IMR-90 (cell line): ENCODE data around the gene NXNL2. TPM values are rescaled to one million over a fixed set of nuclear protein-coding genes. Genes with fewer than 3 reads are reported as not detected.

Experiments used
- ATAC-seq: fragments of 200-7000 bp; cut with Tn5 transposase; 2 replicates; pipeline ENCODE4 v1.9.1; 2020; ENCODE audit warnings: low read depth, mild to moderate bottlenecking, moderate library complexity
- BruUV-seq: library from RNA; stranded (reverse); fragments of 400-500 nt; replicated peaks from 2 replicates; lab custom pipeline; 2021; lab: Mats Ljungman, UMichigan
- CTCF ChIA-PET: fragments of 300-600 bp; formaldehyde crosslinking; extraction: SDS; loops from one replicate; lab custom pipeline; 2021; ENCODE audit warnings: antibody characterized with exemption; lab: Yijun Ruan, JAX
- POLR2A ChIA-PET: fragments of 300-600 bp; sonication (Branson Sonifier 250); formaldehyde crosslinking; loops from one replicate; lab custom pipeline; 2022; ENCODE audit warnings: antibody characterized with exemption; ENCODE audit not compliant: unreplicated experiment; lab: Charles Lee
- DNase-seq: peaks from one replicate; pipeline ENCODE4 v3.0.0; 2013
- H2AFZ ChIP-seq: replicated peaks from 2 replicates; pipeline ENCODE3; 2013; ENCODE audit warnings: low read length, mild to moderate bottlenecking; ENCODE audit not compliant: poor library complexity
- H2AK5ac ChIP-seq: 2 replicates; pipeline ENCODE4 v1.6.1; 2013; ENCODE audit warnings: low read depth, low read length, inconsistent platforms
- H2AK9ac ChIP-seq: replicated peaks from 2 replicates; pipeline ENCODE3; 2013; ENCODE audit warnings: mild to moderate bottlenecking, low read depth, low read length, moderate library complexity; ENCODE audit not compliant: poor library complexity
- H2BK120ac ChIP-seq: 2 replicates; pipeline ENCODE4 v1.6.1; 2013; ENCODE audit warnings: low read depth, low read length, inconsistent platforms
- H2BK15ac ChIP-seq: 3 replicates; pipeline ENCODE4 v1.6.1; 2013; ENCODE audit warnings: low read depth, low read length, inconsistent platforms
- H2BK20ac ChIP-seq: 2 replicates; pipeline ENCODE4 v1.6.1; 2013; ENCODE audit warnings: low read depth, mild to moderate bottlenecking, inconsistent platforms, low read length, moderate library complexity
- H2BK5ac ChIP-seq: 2 replicates; pipeline ENCODE4 v1.6.1; 2013; ENCODE audit warnings: mild to moderate bottlenecking, low read depth, low read length, inconsistent platforms; ENCODE audit not compliant: poor library complexity, severe bottlenecking
- H3K14ac ChIP-seq: replicated peaks from 2 replicates; pipeline ENCODE4 v1.6.1; 2013; ENCODE audit warnings: low read depth, low read length, inconsistent platforms
- H3K18ac ChIP-seq: 2 replicates; pipeline ENCODE4 v1.6.1; 2013; ENCODE audit warnings: low read depth, low read length, control low read depth
- H3K23ac ChIP-seq: 2 replicates; pipeline ENCODE4 v1.6.1; 2013; ENCODE audit warnings: low read depth, low read length, inconsistent platforms
- H3K27ac ChIP-seq: 2 replicates; pipeline ENCODE4 v1.5.1; 2013; ENCODE audit warnings: mild to moderate bottlenecking, control low read depth, low read length; ENCODE audit not compliant: insufficient read depth
- H3K27me3 ChIP-seq: 2 replicates; pipeline ENCODE4 v1.6.1; 2013; ENCODE audit warnings: low read length; ENCODE audit not compliant: control insufficient read depth, insufficient read depth
- H3K36me3 ChIP-seq: 2 replicates; pipeline ENCODE4 v1.6.1; 2013; ENCODE audit warnings: low read length, mixed read lengths; ENCODE audit not compliant: control insufficient read depth, insufficient read depth
- H3K4ac ChIP-seq: 2 replicates; pipeline ENCODE4 v1.6.1; 2013; ENCODE audit warnings: low read depth, low read length, inconsistent platforms
- H3K4me1 ChIP-seq: 2 replicates; pipeline ENCODE4 v1.6.1; 2013; ENCODE audit warnings: low read length, mixed read lengths; ENCODE audit not compliant: control insufficient read depth, insufficient read depth
- H3K4me2 ChIP-seq: 2 replicates; pipeline ENCODE4 v1.6.1; 2013; ENCODE audit warnings: low read depth, mild to moderate bottlenecking, control low read depth, low read length, moderate library complexity
- H3K4me3 ChIP-seq: 2 replicates; pipeline ENCODE4 v1.5.1; 2013; ENCODE audit warnings: low read depth, mild to moderate bottlenecking, control low read depth, low read length, moderate library complexity; ENCODE audit not compliant: insufficient read depth
- H3K56ac ChIP-seq: 2 replicates; pipeline ENCODE4 v1.6.1; 2013; ENCODE audit warnings: low read length, inconsistent platforms; ENCODE audit not compliant: insufficient read depth; ENCODE audit errors: extremely low read depth
- H3K79me1 ChIP-seq, 2 experiments: 2 replicates each; pipeline ENCODE4 v1.6.1; 2013; ENCODE audit warnings: low read length in 2 of 2, inconsistent platforms in 1 of 2, low read depth in 1 of 2
- H3K9ac ChIP-seq: 2 replicates; pipeline ENCODE4 v1.6.1; 2013; ENCODE audit warnings: low read depth, low read length, control low read depth
- H3K9me1 ChIP-seq: 2 replicates; pipeline ENCODE4 v1.6.1; 2013; ENCODE audit warnings: low read length, inconsistent platforms; ENCODE audit not compliant: insufficient read depth
- H3K9me3 ChIP-seq: 2 replicates; pipeline ENCODE4 v1.6.1; 2013; ENCODE audit warnings: low read length; ENCODE audit not compliant: control insufficient read depth, insufficient read depth
- H4K20me1 ChIP-seq: 2 replicates; pipeline ENCODE4 v1.6.1; 2013; ENCODE audit warnings: low read length, inconsistent platforms; ENCODE audit not compliant: insufficient read depth
- H4K5ac ChIP-seq: 2 replicates; pipeline ENCODE4 v1.6.1; 2013; ENCODE audit warnings: mild to moderate bottlenecking, low read depth, low read length, control low read depth
- H4K8ac ChIP-seq, 2 experiments: 2 replicates each; pipeline ENCODE4 v1.6.1; 2013; ENCODE audit warnings: low read depth in 2 of 2, low read length in 2 of 2, control low read depth in 1 of 2, inconsistent platforms in 1 of 2
- H4K91ac ChIP-seq: 2 replicates; pipeline ENCODE4 v1.6.1; 2013; ENCODE audit warnings: low read depth, low read length, inconsistent platforms; ENCODE audit not compliant: insufficient read depth
- BHLHE40 ChIP-seq: fragments of 150-350 bp; IDR thresholded peaks from 2 replicates; pipeline ENCODE4 v1.6.1; 2016; ENCODE audit warnings: mild to moderate bottlenecking, low read depth, low read length
- CEBPB ChIP-seq: IDR thresholded peaks from 2 replicates; pipeline ENCODE4 v1.6.1; 2012; ENCODE audit warnings: low read depth, low read length, improper control_type of control experiment
- CHD1 ChIP-seq: IDR thresholded peaks from 2 replicates; pipeline ENCODE4 v1.6.1; 2012; ENCODE audit warnings: low read depth, low read length, improper control_type of control experiment
- MAFK ChIP-seq: IDR thresholded peaks from 2 replicates; pipeline ENCODE4 v1.6.1; 2012; ENCODE audit warnings: low read depth, low read length, improper control_type of control experiment
- MAZ ChIP-seq: IDR thresholded peaks from 2 replicates; pipeline ENCODE4 v1.6.1; 2012; ENCODE audit warnings: low read depth, mild to moderate bottlenecking, low read length, improper control_type of control experiment, moderate library complexity, borderline replicate concordance
- NFE2L2 ChIP-seq: fragments of 150-350 bp; IDR thresholded peaks from 2 replicates; pipeline ENCODE4 v1.6.1; 2016; ENCODE audit warnings: low read depth, mild to moderate bottlenecking, low read length
- RAD21 ChIP-seq: IDR thresholded peaks from 2 replicates; pipeline ENCODE4 v1.6.1; 2012; ENCODE audit warnings: low read length, improper control_type of control experiment
- SMC3 ChIP-seq: fragments of 150-350 bp; IDR thresholded peaks from 2 replicates; pipeline ENCODE4 v1.6.1; 2016; ENCODE audit warnings: low read depth, mild to moderate bottlenecking, antibody characterized with exemption, low read length, moderate library complexity
- WGBS, 2 experiments: methylation state at CpG; one replicate each; pipeline versions ENCODE4 v1.1.5 to v1.1.7; 2013; ENCODE audit warnings: missing lambda C conversion rate in 2 of 2; ENCODE audit not compliant: insufficient read length in 1 of 2; ENCODE audit errors: extremely low coverage in 2 of 2; 5-methylcytosine and 5-hydroxymethylcytosine counted together
- dilution Hi-C: fragments of 300-500 bp; cut with HindIII; formaldehyde crosslinking; loops from one replicate; pipeline ENCODE4 v1.14.3; 2018; ENCODE audit warnings: low sequenced_read_pairs; ENCODE audit not compliant: unreplicated experiment
- in situ Hi-C: fragments of 300-500 bp; cut with MboI; formaldehyde crosslinking; loops from 3 replicates; pipeline ENCODE4 v1.14.3; 2019; ENCODE audit warnings: low sequenced_read_pairs, inconsistent platforms, mixed read lengths
- intact Hi-C: fragments of 100-400 bp; cut with micrococcal nuclease; formaldehyde crosslinking; loops from 2 replicates; pipeline ENCODE4 v1.10.0; 2022
- polyA plus RNA-seq, 3 experiments: library from polyadenylated mRNA; depleted of rRNA; stranded (reverse); fragments of >200 nt; gene quantifications; 2 replicates each; pipeline ENCODE4 v1.2.3, GENCODE V29; 2012; ENCODE audit warnings: low replicate concordance in 1 of 3
- total RNA-seq: library from RNA; depleted of rRNA; stranded (reverse); fragments of >200 nt; gene quantifications from 2 replicates; pipeline ENCODE4 v1.2.3, GENCODE V29; 2012

Gene NXNL2
- total and polyA plus RNA-seq, 2 of the 4 experiments (the other 2 are of a cell fraction), result 3.2 to 6.4 TPM

- Histone ChIP-seq H3K18ac (no peak overlapping the region), H4K91ac (no peak overlapping the region), H2BK5ac (no peak overlapping the region), H3K4me2 (no peak overlapping the region), H3K36me3 (no peaks in the 10 kb centered on the region), H3K79me1 (no peaks in the 10 kb centered on the region), H2BK15ac (no peak overlapping the region), H4K5ac (no peak overlapping the region), H2BK120ac (no peak overlapping the region), H3K9ac (no peak overlapping the region), H4K8ac (no peak overlapping the region), H3K4me1 (peaks cover 2% of the 10 kb centered on the region), H2AFZ (no peak overlapping the region), H4K20me1 (no peaks in the 10 kb centered on the region), H3K9me3 (no peaks in the 10 kb centered on the region), H3K27ac (no peak overlapping the region), H3K23ac (no peak overlapping the region), H3K27me3 (no peaks in the 10 kb centered on the region), H3K4me3 (no peak overlapping the region), H2AK9ac (no peak overlapping the region), H3K9me1 (no peaks in the 10 kb centered on the region), H2AK5ac (no peak overlapping the region), H3K14ac (no peak overlapping the region), H3K56ac (no peak overlapping the region), H3K4ac (no peak overlapping the region), H2BK20ac (no peak overlapping the region)
- in situ Hi-C loops, result no loop called here
- intact Hi-C loops, result no loop called here
- TF ChIP-seq CHD1, result no peak
- no peak for TF ChIP-seq MAZ
- TF ChIP-seq BHLHE40, result no peak
- no peak for TF ChIP-seq NFE2L2
- TF ChIP-seq CEBPB, result no peak
- TF ChIP-seq MAFK, result no peak
- TF ChIP-seq RAD21, result no peak
- TF ChIP-seq SMC3, result no peak
- CTCF ChIA-PET, result no interaction called here
- DNase-seq (no peak), ATAC-seq (no peak)
- no CpG with 5 or more reads among the region's 6 CpGs for WGBS, 2 experiments
- no TSS peak for BruUV-seq
- dilution Hi-C loops, result no loop called here
- POLR2A ChIA-PET, result no interaction called here
These were observed 20.7 kb upstream of the NXNL2 start for GRCh38 chr9:88514247-88514646.
